Adrenal gland (tissue), 5 donors: ENCODE measurements around the gene SLC6A13.

ENCODE experiments used
- POLR2A ChIP-seq, 2 donors: fragments of 450-650 bp; IDR thresholded peaks; one replicate each; pipeline ENCODE4 v1.6.1; 2017; ENCODE audit warnings: antibody characterized with exemption in 2 of 2, mild to moderate bottlenecking in 2 of 2, moderate library complexity in 1 of 2
- TF ChIP-seq, protein P1 (sequence below), 6 experiments: fragments of 450-650 bp in 4 of 6; fragments of 200-600 bp in 2 of 6; sonication (generic) in 1 of 6; IDR thresholded peaks; 1 replicate in 5 of 6; 2 replicates in 1 of 6; pipeline versions ENCODE4 v1.5.1 to v1.8.0; 2016 to 2021; ENCODE audit warnings: antibody characterized with exemption in 6 of 6, mild to moderate bottlenecking in 2 of 6, moderate library complexity in 1 of 6
- donor health status: DM: no; HTN: no; CAD: no.

DNA sequence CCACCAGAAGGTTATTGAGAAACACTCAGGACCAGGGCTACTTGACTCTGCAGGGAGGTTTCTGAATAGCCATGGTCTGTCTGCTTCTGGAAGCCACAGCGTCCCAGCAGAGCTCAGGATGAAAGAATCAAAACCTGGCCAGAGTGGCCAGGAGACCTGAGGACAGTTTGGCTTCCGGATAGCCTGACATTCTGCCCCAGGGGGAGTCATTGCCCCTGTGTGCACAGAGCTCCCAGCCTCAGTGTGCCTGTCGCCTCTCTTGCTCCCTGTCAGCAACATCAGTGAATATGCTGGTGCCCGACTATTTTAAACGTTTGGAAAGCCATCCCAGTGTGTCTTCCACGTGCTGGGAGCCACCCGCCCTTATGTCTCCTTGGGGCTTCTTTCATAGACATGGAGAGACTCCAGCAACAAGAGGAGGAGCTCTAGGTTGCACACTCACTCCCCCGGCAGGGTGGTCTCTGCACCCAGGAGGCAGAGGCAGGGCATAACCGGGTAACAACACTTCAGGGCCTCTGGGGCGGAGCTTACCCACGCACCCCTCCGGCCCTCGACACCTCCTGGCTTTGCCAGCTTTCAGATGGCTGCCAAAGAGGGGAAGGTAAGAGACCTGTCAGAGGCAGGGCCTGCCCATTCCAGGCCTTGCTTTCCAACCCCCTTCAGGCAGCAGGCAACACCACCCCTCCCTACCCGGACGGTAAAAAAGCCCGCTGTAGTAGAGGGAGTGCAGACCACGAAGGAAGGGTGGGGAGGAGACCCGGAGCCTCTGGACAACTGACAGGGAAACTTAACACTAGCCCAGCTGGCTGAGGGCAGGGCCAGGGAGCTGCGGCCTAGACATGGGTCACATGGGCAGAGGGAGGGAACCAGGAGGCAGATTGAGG is 29.7 kb downstream of the SLC6A13 start:
- TF ChIP-seq, protein P1, sequence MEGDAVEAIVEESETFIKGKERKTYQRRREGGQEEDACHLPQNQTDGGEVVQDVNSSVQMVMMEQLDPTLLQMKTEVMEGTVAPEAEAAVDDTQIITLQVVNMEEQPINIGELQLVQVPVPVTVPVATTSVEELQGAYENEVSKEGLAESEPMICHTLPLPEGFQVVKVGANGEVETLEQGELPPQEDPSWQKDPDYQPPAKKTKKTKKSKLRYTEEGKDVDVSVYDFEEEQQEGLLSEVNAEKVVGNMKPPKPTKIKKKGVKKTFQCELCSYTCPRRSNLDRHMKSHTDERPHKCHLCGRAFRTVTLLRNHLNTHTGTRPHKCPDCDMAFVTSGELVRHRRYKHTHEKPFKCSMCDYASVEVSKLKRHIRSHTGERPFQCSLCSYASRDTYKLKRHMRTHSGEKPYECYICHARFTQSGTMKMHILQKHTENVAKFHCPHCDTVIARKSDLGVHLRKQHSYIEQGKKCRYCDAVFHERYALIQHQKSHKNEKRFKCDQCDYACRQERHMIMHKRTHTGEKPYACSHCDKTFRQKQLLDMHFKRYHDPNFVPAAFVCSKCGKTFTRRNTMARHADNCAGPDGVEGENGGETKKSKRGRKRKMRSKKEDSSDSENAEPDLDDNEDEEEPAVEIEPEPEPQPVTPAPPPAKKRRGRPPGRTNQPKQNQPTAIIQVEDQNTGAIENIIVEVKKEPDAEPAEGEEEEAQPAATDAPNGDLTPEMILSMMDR (IDR thresholded peaks at IDR 0.05): no peak
- no peak for TF ChIP-seq POLR2A (IDR thresholded peaks at IDR 0.05)
